Fibroblast of pulmonary artery (primary cell): Measurements from ENCODE around the gene MLN.

Source experiments
- DNase-seq: peaks from one replicate; pipeline ENCODE4 v3.0.0-alpha.2; 2010; ENCODE audit warnings: low read depth
- H3K4me3 ChIP-seq: replicated peaks from 2 replicates; pipeline ENCODE4 v1.5.1; 2011; ENCODE audit warnings: low read depth, mild to moderate bottlenecking, control low read depth, low read length, moderate library complexity
- CTCF ChIP-seq: IDR thresholded peaks from 2 replicates; pipeline ENCODE4 v1.5.1; 2011; ENCODE audit warnings: mild to moderate bottlenecking, control low read depth, low read length, inconsistent platforms; ENCODE audit errors: missing control alignments

Gene MLN

GRCh38 chr6:33797626-33798342 lies 6.0 kb downstream of the MLN start:
- DNase-seq: no peak
- no peak for TF ChIP-seq CTCF
- no peak overlapping the region for H3K4me3 ChIP-seq

GRCh38 chr6:33794910-33795623 lies 8.7 kb downstream of the MLN start:
- no peak for TF ChIP-seq CTCF
- DNase-seq: no peak
- H3K4me3 ChIP-seq: no peak overlapping the region

GRCh38 chr6:33792981-33793380 lies 10.8 kb downstream of the MLN start:
- DNase-seq: no peak
- no peak for TF ChIP-seq CTCF
- H3K4me3 ChIP-seq: no peak overlapping the region

GRCh38 chr6:33791620-33792019 lies 12.2 kb downstream of the MLN start:
- DNase-seq: no peak
- no peak for TF ChIP-seq CTCF
- no peak overlapping the region for H3K4me3 ChIP-seq

- no peak overlapping the region for H3K4me3 ChIP-seq
- no peak for DNase-seq
- no peak for TF ChIP-seq CTCF
These were observed 12.9 kb downstream of the MLN start for GRCh38 chr6:33790910-33791309.

- H3K4me3 ChIP-seq: no peak overlapping the region
- no peak for DNase-seq
- no peak for TF ChIP-seq CTCF
These were observed 13.4 kb downstream of the MLN start for GRCh38 chr6:33790379-33790778.

GRCh38 chr6:33789550-33789895 lies 14.3 kb downstream of the MLN start:
- peak overlapping the region; percentile 66 for H3K4me3 ChIP-seq
- no peak for DNase-seq
- TF ChIP-seq CTCF: no peak
